WTC11 (cell line): ENCODE results near the gene GPR150. TPM values are rescaled to one million over a fixed set of nuclear protein-coding genes. Genes with fewer than 3 reads are reported as not detected.

ENCODE experiments used
- ATAC-seq: fragments of 200-7000 bp; cut with Tn5 transposase; 2 replicates; pipeline ENCODE4 v1.10.0; 2021; ENCODE audit warnings: mild to moderate bottlenecking, moderate library complexity
- CTCF ChIA-PET: fragments of 300-600 bp; sonication (Branson Sonifier 250); formaldehyde crosslinking; loops from one replicate; lab custom pipeline; 2021; ENCODE audit warnings: antibody characterized with exemption; lab: Charles Lee
- POLR2A ChIA-PET: fragments of 350-600 bp; sonication (Branson Sonifier 250); formaldehyde crosslinking; loops from one replicate; lab custom pipeline; 2021; ENCODE audit warnings: antibody characterized with exemption; lab: Charles Lee
- DNase-seq: peaks from one replicate; pipeline ENCODE4 v3.0.0; 2021; ENCODE audit warnings: low spot score
- H3K27ac Mint-ChIP-seq: 2 replicates; pipeline ENCODE4 v1.8.0; 2021; ENCODE audit warnings: mixed read lengths
- H3K27me3 Mint-ChIP-seq: 2 replicates; pipeline ENCODE4 v1.8.0; 2021; ENCODE audit warnings: low read depth, mild to moderate bottlenecking, moderate library complexity, mixed read lengths
- H3K36me3 Mint-ChIP-seq: 2 replicates; pipeline ENCODE4 v1.8.0; 2021; ENCODE audit warnings: mixed read lengths
- H3K4me1 Mint-ChIP-seq: 2 replicates; pipeline ENCODE4 v1.8.0; 2022; ENCODE audit warnings: mixed read lengths
- H3K4me3 Mint-ChIP-seq: 2 replicates; pipeline ENCODE4 v1.8.0; 2021; ENCODE audit warnings: mild to moderate bottlenecking, moderate library complexity, mixed read lengths
- H3K9me3 Mint-ChIP-seq: 2 replicates; pipeline ENCODE4 v1.8.0; 2021; ENCODE audit warnings: mixed read lengths
- E2F5 ChIP-seq: sonication (generic); formaldehyde crosslinking; IDR thresholded peaks from 2 replicates; pipeline ENCODE4 v1.8.1; 2022; ENCODE audit warnings: mild to moderate bottlenecking, moderate library complexity, missing genetic modification reagents
- FOXJ3 ChIP-seq: sonication (generic); formaldehyde crosslinking; IDR thresholded peaks from 2 replicates; pipeline ENCODE4 v1.9.0; 2021; ENCODE audit warnings: missing genetic modification reagents, mild to moderate bottlenecking, borderline replicate concordance
- FOXK1 ChIP-seq: sonication (generic); formaldehyde crosslinking; IDR thresholded peaks from 2 replicates; pipeline ENCODE4 v1.8.0; 2022; ENCODE audit warnings: mild to moderate bottlenecking, moderate library complexity, missing genetic modification reagents
- GABPB1 ChIP-seq: sonication (generic); formaldehyde crosslinking; IDR thresholded peaks from 2 replicates; pipeline ENCODE4 v1.8.1; 2023; ENCODE audit warnings: mild to moderate bottlenecking, missing genetic modification reagents
- GRHL2 ChIP-seq: fragments of 250-450 bp; sonication (Bioruptor Pico); IDR thresholded peaks from 2 replicates; pipeline ENCODE4 v1.8.0; 2022; ENCODE audit warnings: mild to moderate bottlenecking, moderate library complexity; ENCODE audit not compliant: insufficient replicate concordance, severe bottlenecking
- GTF2I ChIP-seq: fragments of 250-450 bp; sonication (Bioruptor Pico); conservative IDR thresholded peaks from 2 replicates; pipeline ENCODE4 v1.4.0; 2021; ENCODE audit warnings: mild to moderate bottlenecking
- MYBL2 ChIP-seq: sonication (generic); formaldehyde crosslinking; IDR thresholded peaks from 2 replicates; pipeline ENCODE4 v1.8.1; 2023; ENCODE audit warnings: mild to moderate bottlenecking, moderate library complexity, missing genetic modification reagents
- NFATC4 ChIP-seq: fragments of 250-450 bp; sonication (Bioruptor Pico); IDR thresholded peaks from 2 replicates; pipeline ENCODE4 v1.9.0; 2021; ENCODE audit warnings: mild to moderate bottlenecking
- NR1H2 ChIP-seq: sonication (generic); formaldehyde crosslinking; IDR thresholded peaks from 2 replicates; pipeline ENCODE4 v1.9.0; 2021; ENCODE audit warnings: mild to moderate bottlenecking, moderate library complexity, missing genetic modification reagents
- PREB ChIP-seq: sonication (generic); formaldehyde crosslinking; IDR thresholded peaks from 2 replicates; pipeline ENCODE4 v1.8.1; 2022; ENCODE audit warnings: mild to moderate bottlenecking, missing genetic modification reagents, moderate library complexity, borderline replicate concordance
- TEAD4 ChIP-seq: sonication (generic); formaldehyde crosslinking; IDR thresholded peaks from 2 replicates; pipeline ENCODE4 v1.8.0; 2022; ENCODE audit warnings: mild to moderate bottlenecking, missing genetic modification reagents
- ZNF219 ChIP-seq: sonication (generic); formaldehyde crosslinking; IDR thresholded peaks from 2 replicates; pipeline ENCODE4 v1.8.0; 2023; ENCODE audit warnings: missing genetic modification reagents, mild to moderate bottlenecking, borderline replicate concordance
- ZNF232 ChIP-seq: sonication (generic); formaldehyde crosslinking; IDR thresholded peaks from 2 replicates; pipeline ENCODE4 v1.8.0; 2022; ENCODE audit warnings: mild to moderate bottlenecking, missing genetic modification reagents
- ZNF423 ChIP-seq: fragments of 250-450 bp; sonication (Bioruptor Pico); IDR thresholded peaks from 2 replicates; pipeline ENCODE4 v2.1.2; 2022; ENCODE audit warnings: mild to moderate bottlenecking, moderate library complexity
- total RNA-seq: library from RNA; stranded (reverse); gene quantifications from 3 replicates; pipeline ENCODE4 v1.2.3, GENCODE V29; 2021
- TF ChIP-seq, protein P1 (sequence below): sonication (generic); formaldehyde crosslinking; IDR thresholded peaks from 2 replicates; pipeline ENCODE4 v1.8.0; 2023; ENCODE audit warnings: missing genetic modification reagents
- TF ChIP-seq, protein P2 (sequence below): sonication (generic); formaldehyde crosslinking; IDR thresholded peaks from 2 replicates; pipeline ENCODE4 v1.8.0; 2022; ENCODE audit warnings: mild to moderate bottlenecking, missing genetic modification reagents
- TF ChIP-seq, protein P3 (sequence below): fragments of 250-450 bp; sonication (Bioruptor Pico); IDR thresholded peaks from 2 replicates; pipeline ENCODE4 v1.9.0; 2021; ENCODE audit warnings: mild to moderate bottlenecking, borderline replicate concordance

GPR150 gene
- total RNA-seq, 1 experiment from 2014 or later, result 0.13 TPM

GRCh38 chr5:95627971-95628810 is 8.3 kb downstream of the GPR150 start:
- ChIA-PET POLR2A (no interaction called here), CTCF (no interaction called here)
- no peak overlapping the region for H3K4me3 Mint-ChIP-seq

GRCh38 chr5:95628933-95629332 is 9.0 kb downstream of the GPR150 start:
- DNase-seq (peak; percentile 19), ATAC-seq (peak; percentile 78)
- H3K27me3 Mint-ChIP-seq, result peaks cover 2% of the 10 kb centered on the region
- H3K36me3 Mint-ChIP-seq, result peaks cover 30% of the 10 kb centered on the region
- POLR2A ChIA-PET, result no interaction called here
- H3K4me1 Mint-ChIP-seq, result peaks cover 7% of the 10 kb centered on the region; the same call in 1 of the 2 replicates
- H3K9me3 Mint-ChIP-seq, result peaks cover 57% of the 10 kb centered on the region
- H3K4me3 Mint-ChIP-seq, result no peak overlapping the region
- CTCF ChIA-PET, result no interaction called here
- H3K27ac Mint-ChIP-seq, result no peak overlapping the region
- TF ChIP-seq, protein P1, sequence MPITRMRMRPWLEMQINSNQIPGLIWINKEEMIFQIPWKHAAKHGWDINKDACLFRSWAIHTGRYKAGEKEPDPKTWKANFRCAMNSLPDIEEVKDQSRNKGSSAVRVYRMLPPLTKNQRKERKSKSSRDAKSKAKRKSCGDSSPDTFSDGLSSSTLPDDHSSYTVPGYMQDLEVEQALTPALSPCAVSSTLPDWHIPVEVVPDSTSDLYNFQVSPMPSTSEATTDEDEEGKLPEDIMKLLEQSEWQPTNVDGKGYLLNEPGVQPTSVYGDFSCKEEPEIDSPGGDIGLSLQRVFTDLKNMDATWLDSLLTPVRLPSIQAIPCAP (CRISPR knock-in tag), result no peak
- no peak for TF ChIP-seq GTF2I (CRISPR knock-in tag)
- no peak for TF ChIP-seq MYBL2 (CRISPR knock-in tag)
- TF ChIP-seq FOXJ3 (CRISPR knock-in tag), result no peak
- TF ChIP-seq GABPB1 (CRISPR knock-in tag), result no peak
- no peak for TF ChIP-seq ZNF219 (CRISPR knock-in tag)
- TF ChIP-seq, protein P2, sequence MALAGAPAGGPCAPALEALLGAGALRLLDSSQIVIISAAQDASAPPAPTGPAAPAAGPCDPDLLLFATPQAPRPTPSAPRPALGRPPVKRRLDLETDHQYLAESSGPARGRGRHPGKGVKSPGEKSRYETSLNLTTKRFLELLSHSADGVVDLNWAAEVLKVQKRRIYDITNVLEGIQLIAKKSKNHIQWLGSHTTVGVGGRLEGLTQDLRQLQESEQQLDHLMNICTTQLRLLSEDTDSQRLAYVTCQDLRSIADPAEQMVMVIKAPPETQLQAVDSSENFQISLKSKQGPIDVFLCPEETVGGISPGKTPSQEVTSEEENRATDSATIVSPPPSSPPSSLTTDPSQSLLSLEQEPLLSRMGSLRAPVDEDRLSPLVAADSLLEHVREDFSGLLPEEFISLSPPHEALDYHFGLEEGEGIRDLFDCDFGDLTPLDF (CRISPR knock-in tag), result no peak
- no peak for TF ChIP-seq TEAD4
- TF ChIP-seq NR1H2 (CRISPR knock-in tag), result no peak
- no peak for TF ChIP-seq PREB (CRISPR knock-in tag)
- no peak for TF ChIP-seq E2F5
- TF ChIP-seq NFATC4 (CRISPR knock-in tag), result no peak
- no peak for TF ChIP-seq ZNF232 (CRISPR knock-in tag)

More at GRCh38 chr5:95627971-95628810, 8.3 kb downstream of the GPR150 start:
- Mint-ChIP-seq H3K27me3 (peaks cover 8% of the 10 kb centered on the region), H3K4me1 (peaks cover 7% of the 10 kb centered on the region; the same call in 1 of the 2 replicates), H3K27ac (no peak overlapping the region), H3K9me3 (peaks cover 53% of the 10 kb centered on the region), H3K36me3 (peaks cover 30% of the 10 kb centered on the region)
- ATAC-seq (no peak), DNase-seq (no peak)
- TF ChIP-seq E2F5 (no peak), FOXK1 (CRISPR knock-in tag) (no peak), GRHL2 (no peak), ZNF423 (CRISPR knock-in tag) (no peak)
- TF ChIP-seq, protein P3, sequence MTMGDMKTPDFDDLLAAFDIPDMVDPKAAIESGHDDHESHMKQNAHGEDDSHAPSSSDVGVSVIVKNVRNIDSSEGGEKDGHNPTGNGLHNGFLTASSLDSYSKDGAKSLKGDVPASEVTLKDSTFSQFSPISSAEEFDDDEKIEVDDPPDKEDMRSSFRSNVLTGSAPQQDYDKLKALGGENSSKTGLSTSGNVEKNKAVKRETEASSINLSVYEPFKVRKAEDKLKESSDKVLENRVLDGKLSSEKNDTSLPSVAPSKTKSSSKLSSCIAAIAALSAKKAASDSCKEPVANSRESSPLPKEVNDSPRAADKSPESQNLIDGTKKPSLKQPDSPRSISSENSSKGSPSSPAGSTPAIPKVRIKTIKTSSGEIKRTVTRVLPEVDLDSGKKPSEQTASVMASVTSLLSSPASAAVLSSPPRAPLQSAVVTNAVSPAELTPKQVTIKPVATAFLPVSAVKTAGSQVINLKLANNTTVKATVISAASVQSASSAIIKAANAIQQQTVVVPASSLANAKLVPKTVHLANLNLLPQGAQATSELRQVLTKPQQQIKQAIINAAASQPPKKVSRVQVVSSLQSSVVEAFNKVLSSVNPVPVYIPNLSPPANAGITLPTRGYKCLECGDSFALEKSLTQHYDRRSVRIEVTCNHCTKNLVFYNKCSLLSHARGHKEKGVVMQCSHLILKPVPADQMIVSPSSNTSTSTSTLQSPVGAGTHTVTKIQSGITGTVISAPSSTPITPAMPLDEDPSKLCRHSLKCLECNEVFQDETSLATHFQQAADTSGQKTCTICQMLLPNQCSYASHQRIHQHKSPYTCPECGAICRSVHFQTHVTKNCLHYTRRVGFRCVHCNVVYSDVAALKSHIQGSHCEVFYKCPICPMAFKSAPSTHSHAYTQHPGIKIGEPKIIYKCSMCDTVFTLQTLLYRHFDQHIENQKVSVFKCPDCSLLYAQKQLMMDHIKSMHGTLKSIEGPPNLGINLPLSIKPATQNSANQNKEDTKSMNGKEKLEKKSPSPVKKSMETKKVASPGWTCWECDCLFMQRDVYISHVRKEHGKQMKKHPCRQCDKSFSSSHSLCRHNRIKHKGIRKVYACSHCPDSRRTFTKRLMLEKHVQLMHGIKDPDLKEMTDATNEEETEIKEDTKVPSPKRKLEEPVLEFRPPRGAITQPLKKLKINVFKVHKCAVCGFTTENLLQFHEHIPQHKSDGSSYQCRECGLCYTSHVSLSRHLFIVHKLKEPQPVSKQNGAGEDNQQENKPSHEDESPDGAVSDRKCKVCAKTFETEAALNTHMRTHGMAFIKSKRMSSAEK (CRISPR knock-in tag), result no peak
